ENCODE data around the gene BICRA.
A peak's percentile ranks its signal among the peaks of the same experiment; 100 is the strongest.

The BICRA gene

GRCh38 chr19:47608074-47608918, 638 bp upstream of the BICRA start:
- peak; percentile 89 for ATAC-seq
- TF ChIP-seq PPARA (CRISPR knock-in tag; IDR thresholded peaks at IDR 0.05; ENCODE audit: borderline replicate concordance) (no peak), TSHZ2 (CRISPR knock-in tag; IDR thresholded peaks at IDR 0.05) (no peak), SNAI2 (CRISPR knock-in tag; IDR thresholded peaks at IDR 0.05) (no peak), ZNF70 (CRISPR knock-in tag; IDR thresholded peaks at IDR 0.05) (no peak), ZFP3 (CRISPR knock-in tag; IDR thresholded peaks at IDR 0.05) (no peak), BACH2 (CRISPR knock-in tag; IDR thresholded peaks at IDR 0.05; ENCODE audit: borderline replicate concordance) (no peak), ZNF565 (CRISPR knock-in tag; conservative IDR thresholded peaks at IDR 0.05; ENCODE audit: low read depth) (no peak), ESRRG (CRISPR knock-in tag; IDR thresholded peaks at IDR 0.05) (no peak), PATZ1 (CRISPR knock-in tag; IDR thresholded peaks at IDR 0.05; ENCODE audit: borderline replicate concordance) (no peak), OSR1 (CRISPR knock-in tag; IDR thresholded peaks at IDR 0.05) (no peak), CSRNP3 (CRISPR knock-in tag; IDR thresholded peaks at IDR 0.05) (no peak)

GRCh38 chr19:47609906-47610894, 1.3 kb downstream of the BICRA start:
- peak; percentile 8 for ATAC-seq
- TF ChIP-seq ESRRG (CRISPR knock-in tag; IDR thresholded peaks at IDR 0.05) = no peak
- peak; percentile 19; the same call in 1 of the 2 replicates for TF ChIP-seq TCF4 (CRISPR knock-in tag; IDR thresholded peaks at IDR 0.05; ENCODE audit: borderline replicate concordance)

- TF ChIP-seq CSRNP3 (CRISPR knock-in tag; IDR thresholded peaks at IDR 0.05) (no peak), PATZ1 (CRISPR knock-in tag; IDR thresholded peaks at IDR 0.05; ENCODE audit: borderline replicate concordance) (no peak), ZNF565 (CRISPR knock-in tag; conservative IDR thresholded peaks at IDR 0.05; ENCODE audit: low read depth) (no peak)
- ATAC-seq = no peak
These were observed 2.0 kb downstream of the BICRA start for GRCh38 chr19:47610902-47611301.

Data from SK-N-SH treated with all-trans-retinoic acid at 6 μM for 48 hours (cell line).